HL-60 (cell line): ENCODE data around the gene CYRIA.

ENCODE experiments used
- SPI1 ChIP-seq: IDR thresholded peaks from 2 replicates; pipeline ENCODE4 v1.6.1; 2012; ENCODE audit warnings: low read depth, mild to moderate bottlenecking, borderline replicate concordance
- TF ChIP-seq, protein P1 (sequence below): IDR thresholded peaks from one replicate; pipeline ENCODE4 v1.5.1; 2011; ENCODE audit warnings: low read length, control low read depth, inconsistent platforms; ENCODE audit not compliant: insufficient read depth

DNA sequence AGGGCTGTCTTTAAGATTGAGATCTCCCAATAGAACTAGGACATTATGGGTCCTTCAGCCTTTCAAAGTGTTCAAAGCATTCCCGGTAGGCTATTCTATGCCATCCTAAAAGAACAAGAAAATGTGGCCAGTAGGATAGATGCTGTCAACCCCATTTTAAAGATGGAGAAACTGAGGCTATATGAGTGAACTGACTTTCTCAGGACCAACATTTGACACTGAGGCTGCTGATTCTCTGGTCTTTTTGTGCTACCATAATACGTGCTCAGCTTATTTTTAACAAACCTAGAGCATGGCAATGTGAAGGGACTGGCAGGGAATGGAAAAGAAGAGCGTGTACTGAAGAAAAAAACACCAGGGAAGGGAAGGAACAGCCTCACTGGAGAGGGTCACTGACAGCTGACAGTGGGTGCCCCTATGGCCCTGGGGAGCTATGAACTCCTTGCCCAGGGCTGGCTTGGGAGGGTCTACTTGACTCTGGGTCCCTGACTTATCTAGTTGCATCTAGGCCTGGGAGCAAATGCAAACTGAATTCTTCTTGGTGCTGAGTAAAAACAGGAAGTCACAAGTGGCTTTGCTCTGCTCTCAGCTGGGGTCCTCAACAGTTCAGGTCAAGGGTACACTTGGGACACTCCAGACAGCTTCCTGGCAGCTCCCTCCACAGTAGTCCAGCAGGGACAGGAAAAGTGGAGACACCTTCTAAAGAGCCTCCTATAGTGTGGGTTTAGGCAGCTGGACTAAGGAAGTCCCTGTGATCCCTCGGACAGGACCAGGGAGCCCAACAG lies 2.3 kb downstream of the CYRIA start:
- TF ChIP-seq, protein P1, sequence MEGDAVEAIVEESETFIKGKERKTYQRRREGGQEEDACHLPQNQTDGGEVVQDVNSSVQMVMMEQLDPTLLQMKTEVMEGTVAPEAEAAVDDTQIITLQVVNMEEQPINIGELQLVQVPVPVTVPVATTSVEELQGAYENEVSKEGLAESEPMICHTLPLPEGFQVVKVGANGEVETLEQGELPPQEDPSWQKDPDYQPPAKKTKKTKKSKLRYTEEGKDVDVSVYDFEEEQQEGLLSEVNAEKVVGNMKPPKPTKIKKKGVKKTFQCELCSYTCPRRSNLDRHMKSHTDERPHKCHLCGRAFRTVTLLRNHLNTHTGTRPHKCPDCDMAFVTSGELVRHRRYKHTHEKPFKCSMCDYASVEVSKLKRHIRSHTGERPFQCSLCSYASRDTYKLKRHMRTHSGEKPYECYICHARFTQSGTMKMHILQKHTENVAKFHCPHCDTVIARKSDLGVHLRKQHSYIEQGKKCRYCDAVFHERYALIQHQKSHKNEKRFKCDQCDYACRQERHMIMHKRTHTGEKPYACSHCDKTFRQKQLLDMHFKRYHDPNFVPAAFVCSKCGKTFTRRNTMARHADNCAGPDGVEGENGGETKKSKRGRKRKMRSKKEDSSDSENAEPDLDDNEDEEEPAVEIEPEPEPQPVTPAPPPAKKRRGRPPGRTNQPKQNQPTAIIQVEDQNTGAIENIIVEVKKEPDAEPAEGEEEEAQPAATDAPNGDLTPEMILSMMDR: no peak
- peak; percentile 81 for TF ChIP-seq SPI1
